GM23338 (cell line): Measurements from ENCODE around the gene GSTA1.
"Not testable (repeated sequence)": the region's sequence is repeated elsewhere in the genome, so short reads cannot be mapped to it uniquely, and the experiment has no call there.

Experiments
- CREB1 ChIP-seq: fragments of 250-450 bp; sonication (Bioruptor Pico); IDR thresholded peaks from 2 replicates; pipeline ENCODE4 v1.5.0; 2020; ENCODE audit warnings: low read depth, mild to moderate bottlenecking, moderate library complexity
- CTCF ChIP-seq, 2 experiments: fragments of 200-600 bp in 1 of 2; sonication (generic) in 1 of 2; conservative IDR thresholded peaks; 2 replicates each; pipeline versions ENCODE4 v1.5.1 to v1.6.1; 2016 to 2017; ENCODE audit warnings: antibody characterized with exemption in 2 of 2, low read depth in 2 of 2, mild to moderate bottlenecking in 2 of 2, moderate library complexity in 1 of 2
- ETS1 ChIP-seq: IDR thresholded peaks from 2 replicates; pipeline ENCODE4 v1.6.1; 2016; ENCODE audit warnings: antibody characterized with exemption
- EZH2 ChIP-seq: fragments of 200-600 bp; sonication (generic); IDR thresholded peaks from one replicate; pipeline ENCODE4 v1.8.0; 2017; ENCODE audit warnings: antibody characterized with exemption, mild to moderate bottlenecking, low read depth; ENCODE audit not compliant: unreplicated experiment
- EZH2phosphoT487 ChIP-seq: fragments of 200-600 bp; sonication (generic); IDR thresholded peaks from one replicate; pipeline ENCODE4 v1.8.1; 2018; ENCODE audit warnings: antibody characterized with exemption; ENCODE audit not compliant: unreplicated experiment
- JUNB ChIP-seq: IDR thresholded peaks from one replicate; pipeline ENCODE4 v1.6.1; 2016; ENCODE audit warnings: antibody characterized with exemption; ENCODE audit not compliant: unreplicated experiment
- NANOG ChIP-seq: IDR thresholded peaks from 2 replicates; pipeline ENCODE4 v1.6.1; 2016; ENCODE audit warnings: antibody characterized with exemption, borderline replicate concordance
- POLR2AphosphoS5 ChIP-seq: IDR thresholded peaks from 2 replicates; pipeline ENCODE4 v1.6.1; 2016; ENCODE audit warnings: antibody characterized with exemption, low read depth
- REST ChIP-seq: IDR thresholded peaks from one replicate; pipeline ENCODE4 v1.6.1; 2018; ENCODE audit warnings: antibody characterized with exemption; ENCODE audit not compliant: unreplicated experiment
- STAT1 ChIP-seq: IDR thresholded peaks from one replicate; pipeline ENCODE4 v1.6.1; 2016; ENCODE audit warnings: antibody characterized with exemption; ENCODE audit not compliant: unreplicated experiment
- ZNF114 ChIP-seq: fragments of 250-450 bp; sonication (Bioruptor Pico); IDR thresholded peaks from 2 replicates; pipeline ENCODE4 v1.5.0; 2020; ENCODE audit warnings: mild to moderate bottlenecking, moderate library complexity
- ZNF462 ChIP-seq: fragments of 250-450 bp; sonication (Bioruptor Pico); IDR thresholded peaks from 2 replicates; pipeline ENCODE4 v1.5.0; 2020; ENCODE audit warnings: mild to moderate bottlenecking, moderate library complexity

GRCh38 chr6:52782696-52783274 is 20.8 kb downstream of the GSTA1 start:
- not testable (repeated sequence) for TF ChIP-seq CTCF (conservative IDR thresholded peaks at IDR 0.05; ENCODE audit: low read depth in 2 of 2); EZH2; CREB1 (CRISPR knock-in tag); JUNB; EZH2phosphoT487; POLR2AphosphoS5; ZNF462; REST; ZNF114 (CRISPR knock-in tag); STAT1; ETS1; NANOG
